ENCODE measurements around the gene HSD3B7. TPM values are rescaled to one million over a fixed set of nuclear protein-coding genes. Genes with fewer than 3 reads are reported as not detected.

Gene HSD3B7
- total and polyA plus RNA-seq, 2 donors (not counting 1 experiment from before 2014, with no cell fraction given): 0.89 to 1.2 TPM

DNA sequence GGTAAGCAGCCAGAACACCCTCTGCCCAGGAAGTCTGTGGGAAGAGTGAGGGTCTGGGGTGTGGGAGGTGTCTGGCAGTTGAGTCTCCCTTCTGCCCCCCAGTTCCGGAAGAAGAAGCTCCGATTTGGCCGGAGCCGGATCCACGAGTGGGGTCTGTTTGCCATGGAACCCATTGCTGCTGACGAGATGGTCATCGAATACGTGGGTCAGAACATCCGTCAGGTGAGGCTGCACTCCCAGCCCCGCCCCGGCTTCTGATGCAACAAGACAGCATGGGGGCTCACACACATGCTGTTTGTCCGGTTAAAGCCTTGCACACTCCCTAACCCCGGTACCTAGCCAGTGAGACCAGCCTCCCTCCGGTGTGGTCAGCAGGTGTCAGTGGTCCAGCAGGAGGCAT, 4.0 kb upstream of the HSD3B7 start:
- H2AFZ ChIP-seq (ENCODE audit: insufficient read depth, low read depth, low read length, poor library complexity, severe bottlenecking): no peak overlapping the region
- Mint-ChIP-seq H3K27me3 (no peaks in the 10 kb centered on the region), H3K27ac (no peak overlapping the region), H3K4me3 (no peak overlapping the region), H3K9me3 (ENCODE audit: insufficient read depth) (no peaks in the 10 kb centered on the region), H3K4me1 (no peaks in the 10 kb centered on the region)
- no peak overlapping the region for H3K9ac ChIP-seq (ENCODE audit: low read length)
- intact Hi-C loops (cut with micrococcal nuclease): no loop called here
- H3K27ac ChIP-seq (ENCODE audit: low read length in 2 of 2): no peak overlapping the region
- CTCF ChIA-PET: no interaction called here
- POLR2A ChIA-PET: no interaction called here
- peaks cover 5% of the 10 kb centered on the region for H3K79me2 ChIP-seq (ENCODE audit: control insufficient read depth, insufficient read depth, low read length)
- WGBS (ENCODE audit: insufficient coverage): 99% methylated on average over 14 of the region's 14 CpGs
- H4K20me1 ChIP-seq (ENCODE audit: control insufficient read depth, insufficient read depth, low read length, poor library complexity, severe bottlenecking): peaks cover 19% of the 10 kb centered on the region
- no peak for DNase-seq
- no peak for ATAC-seq (ENCODE audit: low read depth)
- no peaks in the 10 kb centered on the region for H3K27me3 ChIP-seq (replicated peaks in 1 of 4; ENCODE audit: control extremely low read depth in 1 of 4, control insufficient read depth in 3 of 4, insufficient read depth in 4 of 4, low read length in 3 of 4)
- TF ChIP-seq CTCF (IDR thresholded peaks at IDR 0.05) (no peak), EZH2 (IDR thresholded peaks at IDR 0.05; ENCODE audit: borderline replicate concordance, insufficient read depth, low read depth, low read length, poor library complexity, severe bottlenecking) (no peak)
- peaks cover 0 to 41% of the 10 kb centered on the region in 2 experiments for H3K36me3 ChIP-seq (replicated peaks in 1 of 2; ENCODE audit: control extremely low read depth in 1 of 2, control insufficient read depth in 1 of 2, extremely low read depth in 1 of 2, insufficient read depth in 2 of 2, low read length in 1 of 2)
- no peaks in the 10 kb centered on the region for H3K9me3 ChIP-seq (ENCODE audit: control extremely low read depth in 1 of 3, control insufficient read depth in 2 of 3, insufficient read depth in 1 of 3, low read length in 2 of 3)
- no peak overlapping the region for H3K4me3 ChIP-seq (ENCODE audit: control extremely low read depth in 1 of 5, extremely low read depth in 1 of 5, insufficient read depth in 1 of 5, low read depth in 2 of 5, low read length in 4 of 5)
- H3K4me1 ChIP-seq (ENCODE audit: control insufficient read depth in 2 of 2, insufficient read depth in 2 of 2, low read length in 2 of 2): peaks cover 3 to 6% of the 10 kb centered on the region in 2 donors
- no peak overlapping the region for H3K4me2 ChIP-seq (replicated peaks; ENCODE audit: low read depth, low read length, poor library complexity, severe bottlenecking)

GRCh38 chr16:30982548-30983288, 2.3 kb upstream of the HSD3B7 start:
- no peak for TF ChIP-seq CTCF (IDR thresholded peaks at IDR 0.05)
- no peak for TF ChIP-seq EZH2 (IDR thresholded peaks at IDR 0.05; ENCODE audit: borderline replicate concordance, insufficient read depth, low read depth, low read length, poor library complexity, severe bottlenecking)
- ChIA-PET POLR2A (interaction anchor here (0.6 kb wide), 1 partner anchor 132 kb away, joined by 3 read pairs; no protein-coding TSS in a partner anchor), CTCF (interaction anchor here (0.6 to 5.1 kb wide), 9 partner anchors 19 to 886 kb away, joined by 3 to 63 read pairs (median 7); partner anchors contain the start of genes ZNF646, ZNF668 and ZNF843)
- Mint-ChIP-seq H3K4me3 (no peak overlapping the region), H3K27ac (no peak overlapping the region), H3K27me3 (no peaks in the 10 kb centered on the region), H3K4me1 (no peaks in the 10 kb centered on the region), H3K9me3 (ENCODE audit: insufficient read depth) (no peaks in the 10 kb centered on the region)
- Histone ChIP-seq H3K4me3 (ENCODE audit: control extremely low read depth in 1 of 5, extremely low read depth in 1 of 5, insufficient read depth in 1 of 5, low read depth in 2 of 5, low read length in 4 of 5) (no peak overlapping the region), H3K79me2 (ENCODE audit: control insufficient read depth, insufficient read depth, low read length) (no peaks in the 10 kb centered on the region), H3K36me3 (replicated peaks in 1 of 2; ENCODE audit: control extremely low read depth in 1 of 2, control insufficient read depth in 1 of 2, extremely low read depth in 1 of 2, insufficient read depth in 2 of 2, low read length in 1 of 2) (peaks cover 0 to 26% of the 10 kb centered on the region in 2 experiments), H3K9me3 (ENCODE audit: control extremely low read depth in 1 of 3, control insufficient read depth in 2 of 3, insufficient read depth in 1 of 3, low read length in 2 of 3) (no peaks in the 10 kb centered on the region), H3K4me1 (ENCODE audit: control insufficient read depth in 2 of 2, insufficient read depth in 2 of 2, low read length in 2 of 2) (peaks cover 3 to 6% of the 10 kb centered on the region in 2 donors), H3K4me2 (replicated peaks; ENCODE audit: low read depth, low read length, poor library complexity, severe bottlenecking) (no peak overlapping the region), H2AFZ (ENCODE audit: insufficient read depth, low read depth, low read length, poor library complexity, severe bottlenecking) (no peak overlapping the region), H3K27ac (ENCODE audit: low read length in 2 of 2) (no peak overlapping the region), H4K20me1 (ENCODE audit: control insufficient read depth, insufficient read depth, low read length, poor library complexity, severe bottlenecking) (peaks cover 16% of the 10 kb centered on the region), H3K27me3 (replicated peaks in 1 of 4; ENCODE audit: control extremely low read depth in 1 of 4, control insufficient read depth in 3 of 4, insufficient read depth in 4 of 4, low read length in 3 of 4) (no peaks in the 10 kb centered on the region), H3K9ac (ENCODE audit: low read length) (no peak overlapping the region)
- intact Hi-C loops (cut with micrococcal nuclease): no loop called here
- no peak for ATAC-seq (ENCODE audit: low read depth)
- 91% methylated on average over 16 of the region's 17 CpGs for WGBS (ENCODE audit: insufficient coverage)
- DNase-seq: no peak
